Naive thymus-derived CD4-positive, alpha-beta T cell (primary cell): ENCODE results near the gene PHIP. TPM values are rescaled to one million over a fixed set of nuclear protein-coding genes. Genes with fewer than 3 reads are reported as not detected.
A peak's percentile ranks its signal among the peaks of the same experiment; 100 is the strongest.

Experiments used
- ATAC-seq: fragments of 150-1000 bp; cut with Tn5 transposase; 2 replicates; pipeline ENCODE4 v1.10.0; 2021; ENCODE audit warnings: mild to moderate bottlenecking, moderate library complexity
- CTCF ChIA-PET: fragments of 350-600 bp; sonication (Branson Sonifier 250); formaldehyde crosslinking; loops from one replicate; lab custom pipeline; 2021; ENCODE audit warnings: antibody characterized with exemption; lab: Charles Lee
- POLR2A ChIA-PET: fragments of 350-600 bp; sonication (Branson Sonifier 250); formaldehyde crosslinking; loops from one replicate; lab custom pipeline; 2021; ENCODE audit warnings: antibody characterized with exemption, inconsistent platforms; lab: Charles Lee
- DNase-seq, 9 donors: peaks; one replicate each; pipeline versions ENCODE4 v3.0.0 to v3.0.0-alpha.2; 2020 to 2022; ENCODE audit warnings: mixed read lengths in 1 of 9
- H3K27ac ChIP-seq: one replicate; pipeline ENCODE4 v1.7.0; 2013; ENCODE audit warnings: mild to moderate bottlenecking, low read depth, low read length, moderate library complexity
- H3K27me3 ChIP-seq, 2 donors: one replicate each; pipeline ENCODE4 v1.7.0; 2013; ENCODE audit warnings: low read length in 2 of 2, mild to moderate bottlenecking in 2 of 2, moderate library complexity in 2 of 2; ENCODE audit not compliant: control insufficient read depth in 2 of 2, insufficient read depth in 2 of 2
- H3K36me3 ChIP-seq, 3 experiments: 1 replicate in 2 of 3; 2 replicates in 1 of 3; pipeline ENCODE4 v1.7.0; 2013; ENCODE audit warnings: low read length in 3 of 3, mild to moderate bottlenecking in 3 of 3, moderate library complexity in 1 of 3; ENCODE audit not compliant: insufficient read depth in 3 of 3, control insufficient read depth in 2 of 3
- H3K4me1 ChIP-seq, 2 donors: one replicate each; pipeline ENCODE4 v1.7.0; 2013; ENCODE audit warnings: low read length in 2 of 2, mild to moderate bottlenecking in 2 of 2, moderate library complexity in 1 of 2; ENCODE audit not compliant: control insufficient read depth in 2 of 2, insufficient read depth in 2 of 2
- H3K4me3 ChIP-seq: 2 replicates; pipeline ENCODE4 v1.7.0; 2013; ENCODE audit warnings: mild to moderate bottlenecking, low read length
- H3K9me3 ChIP-seq, 3 experiments: 1 replicate in 2 of 3; 2 replicates in 1 of 3; pipeline ENCODE4 v1.7.0; 2013; ENCODE audit warnings: low read length in 3 of 3; ENCODE audit not compliant: control insufficient read depth in 2 of 3
- H3K27ac Mint-ChIP-seq, 9 donors: one replicate each; pipeline ENCODE4 v1.8.0; 2020 to 2022; ENCODE audit warnings: mixed read lengths in 9 of 9, mild to moderate bottlenecking in 8 of 9, moderate library complexity in 5 of 9, inconsistent platforms in 2 of 9
- H3K27me3 Mint-ChIP-seq, 5 donors: one replicate each; pipeline ENCODE4 v1.8.0; 2021 to 2022; ENCODE audit warnings: mixed read lengths in 5 of 5, mild to moderate bottlenecking in 1 of 5
- H3K36me3 Mint-ChIP-seq, 5 donors: one replicate each; pipeline ENCODE4 v1.8.0; 2020 to 2022; ENCODE audit warnings: mixed read lengths in 5 of 5, mild to moderate bottlenecking in 3 of 5, inconsistent platforms in 1 of 5
- H3K4me1 Mint-ChIP-seq, 7 donors: one replicate each; pipeline ENCODE4 v1.8.0; 2020 to 2022; ENCODE audit warnings: mixed read lengths in 7 of 7, mild to moderate bottlenecking in 3 of 7, inconsistent platforms in 1 of 7
- H3K4me3 Mint-ChIP-seq, 10 donors: one replicate each; pipeline ENCODE4 v1.8.0; 2020 to 2022; ENCODE audit warnings: mild to moderate bottlenecking in 10 of 10, mixed read lengths in 10 of 10, moderate library complexity in 6 of 10, inconsistent platforms in 2 of 10
- H3K9me3 Mint-ChIP-seq, 11 donors: one replicate each; pipeline ENCODE4 v1.8.0; 2020 to 2022; ENCODE audit warnings: mixed read lengths in 11 of 11, mild to moderate bottlenecking in 4 of 11, inconsistent platforms in 1 of 11, moderate library complexity in 1 of 11
- intact Hi-C, 2 donors: fragments of 100-400 bp; cut with micrococcal nuclease; formaldehyde crosslinking; loops; one replicate each; pipeline ENCODE4 v1.15.1; 2023
- polyA plus RNA-seq, 2 donors: library from polyadenylated mRNA; unstranded; fragments of 300-500 nt; fragmentation: Illumina TruSeq; gene quantifications; one replicate each; pipeline ENCODE4 v1.2.3, GENCODE V29; 2021
- total RNA-seq, 6 experiments: library from RNA in 5 of 6; stranded (reverse) in 5 of 6; gene quantifications; 1 replicate in 5 of 6; 2 replicates in 1 of 6; pipeline ENCODE4 v1.2.3 and lab custom pipeline; 2021 to 2026

PHIP gene
- total and polyA plus RNA-seq, 7 experiments from 2014 or later = 13.4 to 46.8 (median 41.3) TPM

DNA sequence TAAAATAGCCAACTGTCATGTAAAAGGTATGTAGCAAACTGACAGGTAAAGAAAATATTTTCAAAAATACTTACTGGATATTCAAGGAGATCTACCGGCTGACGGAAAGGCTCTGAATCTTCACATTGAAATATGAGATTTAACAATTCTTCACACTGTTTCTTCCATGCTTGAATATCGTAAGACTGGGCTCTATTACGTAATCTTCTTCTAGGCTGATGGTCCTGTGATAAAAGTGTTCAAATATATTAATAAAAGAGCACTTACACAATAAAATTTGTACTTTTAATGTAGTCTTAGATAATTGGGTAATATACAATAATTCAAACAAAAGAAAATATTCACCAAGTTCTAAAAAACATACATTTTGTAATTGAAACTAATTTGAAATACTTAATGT, 123.3 kb downstream of the PHIP start:
- no peak overlapping the region for H3K27ac Mint-ChIP-seq
- peaks cover 5 to 62% (median 12%) of the 10 kb centered on the region in 3 experiments for H3K36me3 ChIP-seq
- no peak overlapping the region for H3K27ac ChIP-seq
- peaks cover 0 to 25% (median 11%) of the 10 kb centered on the region in 11 donors for H3K9me3 Mint-ChIP-seq
- ChIA-PET POLR2A (interaction anchor here (1.1 kb wide), 1 partner anchor 122 kb away, joined by 3 read pairs; no protein-coding TSS in a partner anchor), CTCF (no interaction called here)
- no peaks in the 10 kb centered on the region for H3K4me1 ChIP-seq
- no peak overlapping the region for H3K4me3 ChIP-seq
- no peak overlapping the region for H3K4me3 Mint-ChIP-seq
- peaks cover 0 to 3% (median 0%) of the 10 kb centered on the region in 3 experiments for H3K9me3 ChIP-seq
- no peak for ATAC-seq
- H3K27me3 Mint-ChIP-seq = no peaks in the 10 kb centered on the region
- intact Hi-C loops = loop anchor here (5.0 kb wide), 2 partner anchors 38 to 278 kb away; partner anchors contain the start of gene HMGN3 (in 1 of the 2)
- no peak for DNase-seq
- H3K4me1 Mint-ChIP-seq = peaks cover 0 to 5% (median 0%) of the 10 kb centered on the region in 7 donors
- H3K36me3 Mint-ChIP-seq = peaks cover 25 to 85% (median 75%) of the 10 kb centered on the region in 5 donors
- no peaks in the 10 kb centered on the region for H3K27me3 ChIP-seq

DNA sequence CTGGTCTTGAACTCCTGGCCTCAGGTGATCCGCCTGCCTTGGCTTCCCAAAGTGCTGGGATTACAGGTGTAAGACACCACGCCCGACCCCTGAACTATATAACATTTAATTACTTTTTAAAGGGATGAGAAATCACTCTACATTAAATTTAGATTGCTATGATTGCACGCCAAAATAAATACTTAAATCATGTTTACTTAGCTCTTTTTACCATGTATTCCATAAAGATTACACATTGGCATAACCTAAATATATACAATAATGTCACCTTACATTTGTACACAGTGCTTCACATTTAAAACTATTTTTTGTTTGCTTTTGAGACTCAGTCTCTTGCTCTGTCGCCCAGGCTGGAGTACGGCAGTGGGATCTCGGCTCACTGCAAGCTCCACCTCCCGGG, 124.3 kb downstream of the PHIP start:
- CTCF ChIA-PET = interaction anchor here (0.6 kb wide), 1 partner anchor 8 kb away, joined by 3 read pairs; no protein-coding TSS in a partner anchor
- H3K27me3 ChIP-seq = no peaks in the 10 kb centered on the region
- H3K4me3 ChIP-seq = no peak overlapping the region
- Mint-ChIP-seq H3K4me1 (peaks cover 0 to 5% (median 0%) of the 10 kb centered on the region in 7 donors), H3K36me3 (peaks cover 30 to 87% (median 83%) of the 10 kb centered on the region in 5 donors), H3K4me3 (no peak overlapping the region), H3K27me3 (no peaks in the 10 kb centered on the region), H3K9me3 (peaks cover 0 to 34% (median 15%) of the 10 kb centered on the region in 11 donors), H3K27ac (no peak overlapping the region)
- no peaks in the 10 kb centered on the region for H3K4me1 ChIP-seq
- H3K36me3 ChIP-seq = peaks cover 8 to 66% (median 17%) of the 10 kb centered on the region in 3 experiments
- H3K27ac ChIP-seq = no peak overlapping the region
- DNase-seq = no peak
- intact Hi-C loops = loop anchor here in 1 of 2 donors (5.0 kb wide), 1 partner anchor 279 kb away; the partner anchor contains the start of gene HMGN3
- ATAC-seq = no peak
- H3K9me3 ChIP-seq = peaks cover 0 to 12% (median 0%) of the 10 kb centered on the region in 3 experiments
- POLR2A ChIA-PET = interaction anchor here (1.1 kb wide), 1 partner anchor 123 kb away, joined by 3 read pairs; no protein-coding TSS in a partner anchor

DNA sequence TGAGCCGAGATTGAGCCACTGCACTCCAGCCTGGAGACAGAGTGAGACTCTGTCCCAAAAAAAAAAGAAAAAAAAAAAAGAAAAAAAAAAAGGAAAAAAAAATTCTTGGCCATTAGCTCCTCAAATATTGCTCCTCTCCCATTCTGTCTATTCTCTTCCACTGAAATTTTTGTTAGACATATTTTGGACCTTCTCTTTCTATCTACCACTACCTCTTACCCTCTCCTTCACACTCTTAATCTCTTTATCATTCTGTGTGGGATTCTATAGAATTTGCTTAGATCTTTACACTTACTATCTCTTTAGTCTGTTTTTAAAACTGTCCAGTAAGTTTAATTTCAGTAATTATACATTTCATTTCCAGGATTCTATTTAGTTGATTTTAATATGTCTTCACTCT, 125.7 kb downstream of the PHIP start:
- no peaks in the 10 kb centered on the region for H3K27me3 Mint-ChIP-seq
- peaks cover 32 to 92% (median 87%) of the 10 kb centered on the region in 5 donors for H3K36me3 Mint-ChIP-seq
- Histone ChIP-seq H3K9me3 (peaks cover 0 to 16% (median 0%) of the 10 kb centered on the region in 3 experiments), H3K4me3 (no peak overlapping the region), H3K36me3 (peaks cover 13 to 75% (median 17%) of the 10 kb centered on the region in 3 experiments), H3K4me1 (no peaks in the 10 kb centered on the region), H3K27ac (no peak overlapping the region), H3K27me3 (no peaks in the 10 kb centered on the region)
- H3K27ac Mint-ChIP-seq = no peak overlapping the region
- H3K4me3 Mint-ChIP-seq = no peak overlapping the region
- peaks cover 0 to 36% (median 15%) of the 10 kb centered on the region in 11 donors for H3K9me3 Mint-ChIP-seq
- CTCF ChIA-PET = no interaction called here
- DNase-seq (no peak), ATAC-seq (no peak)
- intact Hi-C loops = loop anchor here in 1 of 2 donors (5.0 kb wide), 1 partner anchor 280 kb away; the partner anchor contains the start of gene HMGN3
- peaks cover 0 to 5% (median 0%) of the 10 kb centered on the region in 7 donors for H3K4me1 Mint-ChIP-seq
- POLR2A ChIA-PET = no interaction called here

DNA sequence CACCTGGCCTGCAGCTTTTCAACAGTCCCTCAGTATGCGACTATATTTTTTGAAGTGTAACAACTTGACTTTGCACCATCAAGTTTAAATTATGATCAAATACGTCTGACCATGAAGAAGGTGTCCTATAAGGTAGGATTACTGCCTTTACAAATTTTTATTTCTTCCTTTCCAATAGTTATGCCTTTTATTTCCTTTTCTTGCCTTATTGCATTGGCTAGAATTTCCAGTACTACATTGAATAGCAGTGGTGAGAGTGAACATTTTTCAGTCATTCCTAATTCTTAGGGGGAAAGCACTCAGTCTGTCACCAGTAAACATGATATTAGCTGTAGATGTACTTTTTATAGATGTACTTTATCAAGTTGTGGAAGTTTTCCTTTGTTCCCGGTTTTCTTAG, 129.3 kb downstream of the PHIP start:
- no peak overlapping the region for H3K27ac ChIP-seq
- H3K4me1 ChIP-seq = no peaks in the 10 kb centered on the region
- H3K4me3 ChIP-seq = no peak overlapping the region
- H3K27me3 Mint-ChIP-seq = no peaks in the 10 kb centered on the region
- POLR2A ChIA-PET = no interaction called here
- H3K9me3 Mint-ChIP-seq = peaks cover 0 to 36% (median 15%) of the 10 kb centered on the region in 11 donors
- H3K4me1 Mint-ChIP-seq = peaks cover 0 to 4% (median 2%) of the 10 kb centered on the region in 7 donors
- H3K27ac Mint-ChIP-seq = no peak overlapping the region
- peaks cover 29 to 87% (median 83%) of the 10 kb centered on the region in 5 donors for H3K36me3 Mint-ChIP-seq
- peaks cover 17 to 92% (median 25%) of the 10 kb centered on the region in 3 experiments for H3K36me3 ChIP-seq
- no peaks in the 10 kb centered on the region for H3K27me3 ChIP-seq
- ATAC-seq (no peak), DNase-seq (no peak)
- H3K9me3 ChIP-seq = peaks cover 0 to 16% (median 0%) of the 10 kb centered on the region in 3 experiments
- CTCF ChIA-PET = no interaction called here
- H3K4me3 Mint-ChIP-seq = no peak overlapping the region
- intact Hi-C loops = loop anchor here in 1 of 2 donors (5.0 kb wide), 1 partner anchor 81 kb away; the partner anchor contains the start of gene IRAK1BP1

DNA sequence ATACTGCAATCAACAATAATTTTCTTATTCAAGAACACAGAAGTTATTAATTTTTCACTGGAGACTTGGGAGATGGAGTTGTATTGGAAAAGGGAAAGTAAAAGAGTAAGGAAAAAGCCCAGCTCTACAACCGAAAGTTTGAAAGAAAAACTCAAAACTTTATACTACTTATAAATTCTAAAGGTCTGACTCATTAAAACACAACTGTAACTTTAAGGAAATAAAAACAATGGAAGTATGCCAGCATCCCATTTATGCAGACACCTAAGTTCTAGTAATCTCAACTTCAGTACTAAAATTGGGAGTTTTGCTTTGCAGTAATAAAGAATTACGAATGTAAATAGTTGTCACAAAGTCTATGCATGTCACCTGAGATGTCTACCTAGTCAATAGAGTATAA, 130.1 kb downstream of the PHIP start:
- H3K9me3 ChIP-seq = peaks cover 0 to 16% (median 0%) of the 10 kb centered on the region in 3 experiments
- H3K36me3 Mint-ChIP-seq = peaks cover 27 to 87% (median 80%) of the 10 kb centered on the region in 5 donors
- intact Hi-C loops = loop anchor here in 1 of 2 donors (5.0 kb wide), 1 partner anchor 81 kb away; the partner anchor contains the start of gene IRAK1BP1
- POLR2A ChIA-PET = no interaction called here
- CTCF ChIA-PET = interaction anchor here (0.6 kb wide), 1 partner anchor 284 kb away, joined by 3 read pairs; no protein-coding TSS in a partner anchor
- no peak overlapping the region for H3K4me3 Mint-ChIP-seq
- no peak for ATAC-seq
- H3K4me3 ChIP-seq = no peak overlapping the region
- H3K9me3 Mint-ChIP-seq = peaks cover 0 to 32% (median 15%) of the 10 kb centered on the region in 11 donors
- no peaks in the 10 kb centered on the region for H3K27me3 ChIP-seq
- H3K27me3 Mint-ChIP-seq = no peaks in the 10 kb centered on the region
- peaks cover 0 to 4% (median 2%) of the 10 kb centered on the region in 7 donors for H3K4me1 Mint-ChIP-seq
- peaks cover 12 to 89% (median 20%) of the 10 kb centered on the region in 3 experiments for H3K36me3 ChIP-seq
- no peak for DNase-seq
- H3K4me1 ChIP-seq = no peaks in the 10 kb centered on the region
- H3K27ac Mint-ChIP-seq = no peak overlapping the region
- H3K27ac ChIP-seq = no peak overlapping the region

DNA sequence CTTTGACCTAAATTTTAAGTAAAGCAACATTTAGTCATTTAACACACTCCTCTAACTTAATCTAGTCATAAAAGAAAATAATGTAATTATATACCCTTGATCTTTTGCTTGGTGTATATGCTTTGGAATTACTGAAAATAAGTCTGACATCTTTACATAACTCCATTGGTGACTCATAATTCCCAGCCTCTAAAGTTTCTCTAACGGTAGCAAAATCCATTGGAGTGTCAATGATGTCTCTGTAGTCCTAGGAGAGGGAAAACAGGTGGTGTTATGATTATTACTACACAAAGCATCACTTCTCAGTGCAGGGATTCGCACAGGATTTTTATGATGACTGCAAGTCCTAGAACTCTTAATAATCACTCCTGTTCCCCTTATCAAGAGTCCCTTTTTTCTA, 130.5 kb downstream of the PHIP start:
- Histone ChIP-seq H3K9me3 (peaks cover 0 to 16% (median 0%) of the 10 kb centered on the region in 3 experiments), H3K27ac (no peak overlapping the region), H3K4me1 (no peaks in the 10 kb centered on the region), H3K4me3 (no peak overlapping the region), H3K36me3 (peaks cover 12 to 86% (median 20%) of the 10 kb centered on the region in 3 experiments), H3K27me3 (no peaks in the 10 kb centered on the region)
- Mint-ChIP-seq H3K4me1 (peaks cover 0 to 4% (median 2%) of the 10 kb centered on the region in 7 donors), H3K9me3 (peaks cover 0 to 27% (median 15%) of the 10 kb centered on the region in 11 donors), H3K36me3 (peaks cover 24 to 84% (median 77%) of the 10 kb centered on the region in 5 donors), H3K4me3 (no peak overlapping the region), H3K27ac (peak overlapping the region in 1 of 9 donors; percentile 16), H3K27me3 (no peaks in the 10 kb centered on the region)
- DNase-seq = no peak
- ChIA-PET POLR2A (no interaction called here), CTCF (interaction anchor here (0.6 kb wide), 1 partner anchor 285 kb away, joined by 3 read pairs; no protein-coding TSS in a partner anchor)
- intact Hi-C loops = loop anchor here in 1 of 2 donors (5.0 kb wide), 1 partner anchor 80 kb away; the partner anchor contains the start of gene IRAK1BP1
- no peak for ATAC-seq
